Activated CD4-positive, alpha-beta T cell treated with anti-CD3 and anti-CD28 coated beads, Interleukin-2, amount 50 U/mL, for 4 hours (primary cell): ENCODE measurements around the gene GPRIN3.
"Not testable (repeated sequence)": the region's sequence is repeated elsewhere in the genome, so short reads cannot be mapped to it uniquely, and the experiment has no call there.

Experiments used
- DNase-seq, 2 experiments: peaks; one replicate each; pipeline ENCODE4 v3.0.0-alpha.2; 2020

The GPRIN3 gene

GRCh38 chr4:89212666-89213381 lies 94.8 kb downstream of the GPRIN3 start:
- DNase-seq = no peak

- DNase-seq = no peak
Observed at GRCh38 chr4:89204624-89205023, 103.0 kb downstream of the GPRIN3 start.

- DNase-seq = no peak
Observed at GRCh38 chr4:89203902-89204301, 103.7 kb downstream of the GPRIN3 start.

GRCh38 chr4:89199394-89199793 lies 108.2 kb downstream of the GPRIN3 start:
- not testable (repeated sequence) for DNase-seq

GRCh38 chr4:89197920-89198319 lies 109.7 kb downstream of the GPRIN3 start:
- DNase-seq = no peak

GRCh38 chr4:89196745-89197144 lies 110.9 kb downstream of the GPRIN3 start:
- DNase-seq = no peak

GRCh38 chr4:89196056-89196674 lies 111.4 kb downstream of the GPRIN3 start:
- no peak for DNase-seq

- DNase-seq = no peak
Observed at GRCh38 chr4:89193843-89194242, 113.8 kb downstream of the GPRIN3 start.
